Endodermal cell (in vitro differentiated cells): ENCODE measurements around the gene ATP1A4. TPM values are rescaled to one million over a fixed set of nuclear protein-coding genes. Genes with fewer than 3 reads are reported as not detected.

Experiments used
- DNase-seq: peaks from one replicate; pipeline ENCODE4 v3.0.0-alpha.2; 2017
- H3K27ac ChIP-seq: 2 replicates; pipeline ENCODE4 v1.5.1; 2013; ENCODE audit warnings: mild to moderate bottlenecking, low read depth, low read length, moderate library complexity
- H3K27me3 ChIP-seq: 2 replicates; pipeline ENCODE4 v1.6.1; 2013; ENCODE audit warnings: mild to moderate bottlenecking, low read length, moderate library complexity; ENCODE audit not compliant: insufficient read depth, control insufficient read depth, poor library complexity, severe bottlenecking
- H3K36me3 ChIP-seq: 2 replicates; pipeline ENCODE4 v1.7.0; 2013; ENCODE audit warnings: mild to moderate bottlenecking, low read length, moderate library complexity; ENCODE audit not compliant: control insufficient read depth, insufficient read depth
- H3K4me1 ChIP-seq: one replicate; pipeline ENCODE4 v1.7.0; 2013; ENCODE audit warnings: low read length; ENCODE audit not compliant: control insufficient read depth, insufficient read depth
- H3K4me3 ChIP-seq: 2 replicates; pipeline ENCODE4 v1.5.1; 2013; ENCODE audit warnings: mild to moderate bottlenecking, low read length, moderate library complexity
- H3K9ac ChIP-seq: 2 replicates; pipeline ENCODE4 v1.6.1; 2013; ENCODE audit warnings: mild to moderate bottlenecking, low read length, moderate library complexity; ENCODE audit not compliant: poor library complexity, severe bottlenecking; ENCODE audit errors: extremely low read depth
- H3K9me3 ChIP-seq: 2 replicates; pipeline ENCODE4 v1.6.1; 2013; ENCODE audit warnings: mild to moderate bottlenecking, low read length, moderate library complexity; ENCODE audit not compliant: control insufficient read depth
- H3K27ac Mint-ChIP-seq: 2 replicates; pipeline ENCODE4 v1.8.0; 2020; ENCODE audit warnings: mixed read lengths
- H3K27me3 Mint-ChIP-seq: 2 replicates; pipeline ENCODE4 v1.8.0; 2021; ENCODE audit warnings: mild to moderate bottlenecking, mixed read lengths; ENCODE audit not compliant: insufficient read depth
- H3K36me3 Mint-ChIP-seq: 2 replicates; pipeline ENCODE4 v1.8.0; 2020; ENCODE audit warnings: low read depth, mixed read lengths
- H3K4me1 Mint-ChIP-seq: 2 replicates; pipeline ENCODE4 v1.8.0; 2020; ENCODE audit warnings: mixed read lengths
- H3K4me3 Mint-ChIP-seq: 2 replicates; pipeline ENCODE4 v1.8.0; 2020; ENCODE audit warnings: mild to moderate bottlenecking, moderate library complexity, mixed read lengths
- H3K9me3 Mint-ChIP-seq: 2 replicates; pipeline ENCODE4 v1.8.0; 2020; ENCODE audit warnings: mild to moderate bottlenecking, mixed read lengths
- WGBS, 2 experiments: methylation state at CpG; one replicate each; pipeline versions ENCODE4 v1.1.5 to v1.1.7; 2013; ENCODE audit warnings: missing lambda C conversion rate in 2 of 2, mixed read lengths in 1 of 2; ENCODE audit not compliant: insufficient coverage in 1 of 2, insufficient read length in 1 of 2; 5-methylcytosine and 5-hydroxymethylcytosine counted together
- total RNA-seq, 2 donors: library from RNA; stranded (reverse); fragmentation: NEBNext Ultra II Directional in 1 of 2; extraction: Animal tissue kit (Norgen Biotek cat#: 25700) in 1 of 2; gene quantifications; 2 replicates in 1 of 2; 3 replicates in 1 of 2; pipeline ENCODE4 v1.2.1, GENCODE V29; 2021
- TF ChIP-seq, protein P1 (sequence below): fragments of 200-600 bp; sonication (generic); conservative IDR thresholded peaks from 2 replicates; pipeline ENCODE4 v1.5.0; 2021; ENCODE audit warnings: antibody characterized with exemption, mild to moderate bottlenecking

Gene ATP1A4
- total RNA-seq, 2 donors from 2014 or later, result 0.55 to 0.75 TPM

DNA sequence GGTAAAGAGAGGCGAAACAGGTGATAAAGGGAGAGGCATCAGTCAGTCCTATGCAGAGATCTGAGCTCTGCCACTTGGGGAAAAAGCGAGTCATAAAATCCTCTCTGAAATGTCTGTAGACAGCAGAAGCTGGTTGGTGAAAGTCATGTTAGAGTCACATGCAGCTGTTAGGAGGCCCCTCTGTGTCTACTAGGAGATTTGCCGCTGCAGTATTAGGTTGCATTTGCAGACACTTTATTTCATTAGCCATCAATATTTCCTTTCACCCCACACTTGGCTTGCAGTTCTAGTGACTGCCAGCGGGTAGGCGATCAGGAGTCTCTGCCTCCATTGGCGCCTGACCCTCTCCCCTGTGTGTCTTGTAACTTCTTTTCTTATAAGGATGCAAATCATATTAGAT, 16.2 kb downstream of the ATP1A4 start:
- Histone ChIP-seq H3K27me3 (no peaks in the 10 kb centered on the region), H3K4me3 (no peak overlapping the region), H3K27ac (no peak overlapping the region), H3K4me1 (peaks cover 8% of the 10 kb centered on the region), H3K9me3 (no peaks in the 10 kb centered on the region), H3K36me3 (no peaks in the 10 kb centered on the region), H3K9ac (no peak overlapping the region)
- WGBS, 2 experiments, result 95 to 100% methylated on average over 4 to 6 of the region's 6 CpGs
- peaks cover 3% of the 10 kb centered on the region for H3K27me3 Mint-ChIP-seq
- H3K4me3 Mint-ChIP-seq, result no peak overlapping the region
- H3K9me3 Mint-ChIP-seq, result no peaks in the 10 kb centered on the region
- H3K27ac Mint-ChIP-seq, result no peak overlapping the region
- H3K36me3 Mint-ChIP-seq, result no peaks in the 10 kb centered on the region
- no peak for DNase-seq
- TF ChIP-seq, protein P1, sequence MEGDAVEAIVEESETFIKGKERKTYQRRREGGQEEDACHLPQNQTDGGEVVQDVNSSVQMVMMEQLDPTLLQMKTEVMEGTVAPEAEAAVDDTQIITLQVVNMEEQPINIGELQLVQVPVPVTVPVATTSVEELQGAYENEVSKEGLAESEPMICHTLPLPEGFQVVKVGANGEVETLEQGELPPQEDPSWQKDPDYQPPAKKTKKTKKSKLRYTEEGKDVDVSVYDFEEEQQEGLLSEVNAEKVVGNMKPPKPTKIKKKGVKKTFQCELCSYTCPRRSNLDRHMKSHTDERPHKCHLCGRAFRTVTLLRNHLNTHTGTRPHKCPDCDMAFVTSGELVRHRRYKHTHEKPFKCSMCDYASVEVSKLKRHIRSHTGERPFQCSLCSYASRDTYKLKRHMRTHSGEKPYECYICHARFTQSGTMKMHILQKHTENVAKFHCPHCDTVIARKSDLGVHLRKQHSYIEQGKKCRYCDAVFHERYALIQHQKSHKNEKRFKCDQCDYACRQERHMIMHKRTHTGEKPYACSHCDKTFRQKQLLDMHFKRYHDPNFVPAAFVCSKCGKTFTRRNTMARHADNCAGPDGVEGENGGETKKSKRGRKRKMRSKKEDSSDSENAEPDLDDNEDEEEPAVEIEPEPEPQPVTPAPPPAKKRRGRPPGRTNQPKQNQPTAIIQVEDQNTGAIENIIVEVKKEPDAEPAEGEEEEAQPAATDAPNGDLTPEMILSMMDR, result peak; percentile 60
- peaks cover 48% of the 10 kb centered on the region for H3K4me1 Mint-ChIP-seq

DNA sequence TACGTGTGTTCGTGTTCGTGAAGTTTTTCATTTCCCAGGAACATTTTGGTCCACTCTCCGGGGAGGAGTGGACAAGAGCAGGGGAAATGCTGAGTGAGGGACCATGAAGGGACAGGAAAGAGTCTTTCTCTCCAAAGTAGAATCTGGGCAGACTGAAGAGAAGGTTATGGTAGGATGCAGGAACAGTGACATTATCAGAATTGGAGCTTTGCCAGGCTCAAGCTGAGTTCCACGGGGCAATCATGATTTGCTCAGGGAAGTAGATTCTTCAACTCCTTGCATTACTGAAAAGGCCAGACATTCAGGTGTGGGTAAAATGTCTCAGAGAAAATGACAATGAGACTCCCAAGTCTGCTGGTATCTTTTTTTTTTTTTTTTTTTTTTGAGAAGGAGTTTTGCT, 16.6 kb downstream of the ATP1A4 start:
- H3K9me3 ChIP-seq, result no peaks in the 10 kb centered on the region
- no peaks in the 10 kb centered on the region for H3K9me3 Mint-ChIP-seq
- H3K36me3 Mint-ChIP-seq, result no peaks in the 10 kb centered on the region
- H3K4me1 Mint-ChIP-seq, result peaks cover 51% of the 10 kb centered on the region
- no peak overlapping the region for H3K9ac ChIP-seq
- no peak overlapping the region for H3K4me3 ChIP-seq
- H3K27me3 ChIP-seq, result no peaks in the 10 kb centered on the region
- H3K4me1 ChIP-seq, result peaks cover 8% of the 10 kb centered on the region
- TF ChIP-seq, protein P1, result peak; percentile 7
- WGBS, 2 experiments, result 90 to 94% methylated on average over 2 to 5 of the region's 5 CpGs
- H3K4me3 Mint-ChIP-seq, result no peak overlapping the region
- H3K27me3 Mint-ChIP-seq, result peaks cover 3% of the 10 kb centered on the region
- no peaks in the 10 kb centered on the region for H3K36me3 ChIP-seq
- H3K27ac Mint-ChIP-seq, result no peak overlapping the region
- DNase-seq, result no peak
- H3K27ac ChIP-seq, result no peak overlapping the region

DNA sequence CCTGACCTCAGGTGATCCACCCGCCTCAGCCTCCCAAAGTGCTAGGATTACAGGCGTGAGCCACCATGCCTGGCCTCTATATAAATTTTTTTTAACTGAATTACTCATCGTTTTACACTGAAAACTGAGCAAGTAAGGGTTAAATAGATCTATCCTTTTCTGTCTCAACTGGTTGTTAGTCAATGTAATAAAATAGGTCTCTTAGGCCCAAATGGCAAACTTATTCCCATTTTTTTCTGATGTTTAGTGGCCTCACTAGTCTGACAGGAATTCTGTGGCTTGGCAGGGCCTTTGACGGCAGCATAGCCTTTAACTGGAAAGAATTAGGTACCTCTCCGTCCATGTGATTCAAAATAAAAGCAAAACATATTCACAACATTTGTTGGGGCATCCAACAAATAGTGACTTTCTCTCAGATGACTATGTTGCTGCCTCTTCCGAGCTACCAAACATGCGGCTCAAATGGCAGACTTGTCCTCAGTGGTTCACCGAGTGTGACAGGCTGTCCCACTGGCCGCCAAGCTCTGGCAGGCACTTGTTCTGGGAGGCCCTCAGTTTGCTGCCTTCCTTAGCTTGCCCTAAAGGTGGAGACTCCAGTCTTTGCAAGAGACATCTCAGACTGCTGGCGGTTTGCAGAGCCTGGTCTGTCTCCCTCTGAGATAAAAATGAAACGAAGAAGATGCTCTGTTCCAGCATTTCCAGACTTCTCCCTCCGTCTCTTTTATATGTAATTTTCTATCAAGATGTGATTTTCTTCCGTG, 17.4 kb downstream of the ATP1A4 start:
- WGBS, 2 experiments, result 26 to 48% methylated on average over 10 to 13 of the region's 13 CpGs

More for the DNA sequence above, 17.4 kb downstream of the ATP1A4 start:
- no peaks in the 10 kb centered on the region for H3K27me3 ChIP-seq
- H3K9ac ChIP-seq, result no peak overlapping the region
- Mint-ChIP-seq H3K27me3 (peaks cover 5% of the 10 kb centered on the region), H3K4me1 (peaks cover 46% of the 10 kb centered on the region), H3K27ac (peak overlapping the region; percentile 83), H3K4me3 (peak overlapping the region; percentile 7), H3K9me3 (no peaks in the 10 kb centered on the region), H3K36me3 (no peaks in the 10 kb centered on the region)
- TF ChIP-seq, protein P1, result peak; percentile 54
- H3K36me3 ChIP-seq, result no peaks in the 10 kb centered on the region
- H3K9me3 ChIP-seq, result no peaks in the 10 kb centered on the region
- H3K4me3 ChIP-seq, result no peak overlapping the region
- DNase-seq, result peak; percentile 88
- peaks cover 8% of the 10 kb centered on the region for H3K4me1 ChIP-seq
- H3K27ac ChIP-seq, result peak overlapping the region; percentile 95
